Kidney tubule cell (primary cell): ENCODE measurements around the gene TMEM164.
"Not testable (repeated sequence)": the region's sequence is repeated elsewhere in the genome, so short reads cannot be mapped to it uniquely, and the experiment has no call there.

Source experiments
- DNase-seq: peaks from one replicate; pipeline ENCODE4 v3.0.0-alpha.2; 2018; ENCODE audit warnings: low spot score

TMEM164 gene

GRCh38 chrX:110132450-110133114 is 129.7 kb downstream of the TMEM164 start:
- no peak for DNase-seq

GRCh38 chrX:110133735-110134370 is 130.9 kb downstream of the TMEM164 start:
- DNase-seq, result no peak

- DNase-seq, result no peak
Measured at GRCh38 chrX:110135618-110136017, 132.7 kb downstream of the TMEM164 start.

- no peak for DNase-seq
Measured at GRCh38 chrX:110136136-110136535, 133.2 kb downstream of the TMEM164 start.

- DNase-seq, result no peak
Measured at GRCh38 chrX:110138557-110138956, 135.6 kb downstream of the TMEM164 start.

- no peak for DNase-seq
Measured at GRCh38 chrX:110139172-110139571, 136.3 kb downstream of the TMEM164 start.

GRCh38 chrX:110142096-110142495 is 139.2 kb downstream of the TMEM164 start:
- DNase-seq, result no peak

- no peak for DNase-seq
Measured at GRCh38 chrX:110143454-110144210, 140.7 kb downstream of the TMEM164 start.

- DNase-seq, result no peak
Measured at GRCh38 chrX:110145311-110145710, 142.4 kb downstream of the TMEM164 start.

- peak; percentile 42 for DNase-seq
Measured at GRCh38 chrX:110145854-110146253, 142.9 kb downstream of the TMEM164 start.

GRCh38 chrX:110146521-110146920 is 143.6 kb downstream of the TMEM164 start:
- DNase-seq, result peak; percentile 48

GRCh38 chrX:110153244-110153643 is 150.3 kb downstream of the TMEM164 start:
- no peak for DNase-seq

GRCh38 chrX:110153896-110154295 is 151.0 kb downstream of the TMEM164 start:
- DNase-seq, result no peak

- DNase-seq, result not testable (repeated sequence)
Measured at GRCh38 chrX:110154328-110154727, 151.4 kb downstream of the TMEM164 start.

GRCh38 chrX:110155759-110156158 is 152.8 kb downstream of the TMEM164 start:
- no peak for DNase-seq

- no peak for DNase-seq
Measured at GRCh38 chrX:110156167-110156754, 153.3 kb downstream of the TMEM164 start.

GRCh38 chrX:110157444-110157843 is 154.5 kb downstream of the TMEM164 start:
- no peak for DNase-seq

- no peak for DNase-seq
Measured at GRCh38 chrX:110159235-110159634, 156.3 kb downstream of the TMEM164 start.

GRCh38 chrX:110159865-110160264 is 157.0 kb downstream of the TMEM164 start:
- DNase-seq, result no peak

GRCh38 chrX:110161361-110161686 is 158.4 kb downstream of the TMEM164 start:
- DNase-seq, result no peak

- no peak for DNase-seq
Measured at GRCh38 chrX:110162131-110162530, 159.2 kb downstream of the TMEM164 start.

- DNase-seq, result no peak
Measured at GRCh38 chrX:110162867-110163266, 160.0 kb downstream of the TMEM164 start.

GRCh38 chrX:110163488-110163887 is 160.6 kb downstream of the TMEM164 start:
- no peak for DNase-seq
